H1 (cell line): ENCODE measurements around the gene CMSS1. TPM values are rescaled to one million over a fixed set of nuclear protein-coding genes. Genes with fewer than 3 reads are reported as not detected.

Experiments
- BACH1 ChIP-seq: IDR thresholded peaks from 2 replicates; pipeline ENCODE4 v1.6.1; 2012; ENCODE audit warnings: low read length, improper control_type of control experiment
- EZH2 ChIP-seq: fragments of 200-600 bp; sonication (generic); IDR thresholded peaks from 2 replicates; pipeline ENCODE4 v1.7.1; 2012; ENCODE audit warnings: low read depth, mild to moderate bottlenecking, moderate library complexity, low read length, inconsistent platforms; ENCODE audit not compliant: severe bottlenecking
- JUN ChIP-seq: IDR thresholded peaks from 2 replicates; pipeline ENCODE4 v1.6.1; 2011; ENCODE audit warnings: low read depth, mild to moderate bottlenecking, improper control_type of control experiment, low read length
- JUND ChIP-seq: IDR thresholded peaks from 2 replicates; pipeline ENCODE4 v1.6.1; 2011; ENCODE audit warnings: mild to moderate bottlenecking, improper control_type of control experiment, low read length
- POLR2AphosphoS5 ChIP-seq: IDR thresholded peaks from 2 replicates; pipeline ENCODE4 v1.6.1; 2011; ENCODE audit warnings: low read depth, low read length
- POU5F1 ChIP-seq: IDR thresholded peaks from 2 replicates; pipeline ENCODE4 v1.6.1; 2011; ENCODE audit warnings: low read depth, mild to moderate bottlenecking, low read length, moderate library complexity
- SIX5 ChIP-seq: IDR thresholded peaks from 2 replicates; pipeline ENCODE4 v1.6.1; 2011; ENCODE audit warnings: mild to moderate bottlenecking, low read depth, low read length
- SP4 ChIP-seq: IDR thresholded peaks from 2 replicates; pipeline ENCODE4 v1.6.1; 2012; ENCODE audit warnings: low read length, inconsistent platforms
- TAF1 ChIP-seq: IDR thresholded peaks from 2 replicates; pipeline ENCODE4 v1.6.1; 2011; ENCODE audit warnings: mild to moderate bottlenecking, low read depth, low read length
- TCF12 ChIP-seq: IDR thresholded peaks from 2 replicates; pipeline ENCODE4 v1.6.1; 2011; ENCODE audit warnings: low read depth, mild to moderate bottlenecking, low read length
- polyA plus RNA-seq, 7 experiments: library from polyadenylated mRNA; depleted of rRNA in 3 of 7; stranded (reverse) in 5 of 7; unstranded in 2 of 7; fragments of >200 nt in 5 of 7; fragments of 200-250 nt in 2 of 7; gene quantifications; 1 replicate in 5 of 7; 2 replicates in 1 of 7; 4 replicates in 1 of 7; pipeline versions ENCODE4 v1.2.1 to v1.2.3, GENCODE V29; 2011 to 2013; ENCODE audit warnings: missing spikeins in 2 of 7, mixed read lengths in 2 of 7
- total RNA-seq: library from RNA; stranded (reverse); fragmentation: NEBNext Ultra II Directional; extraction: Animal tissue kit (Norgen Biotek cat#: 25700); gene quantifications from 2 replicates; pipeline ENCODE4 v1.2.1, GENCODE V29; 2021
- TF ChIP-seq, protein P1 (sequence below): fragments of 300-600 bp; sonication (generic); IDR thresholded peaks from 2 replicates; pipeline ENCODE4 v1.7.1; 2012; ENCODE audit warnings: low read length, moderate library complexity, mild to moderate bottlenecking, inconsistent platforms; ENCODE audit not compliant: insufficient replicate concordance
- TF ChIP-seq, protein P2 (sequence below): IDR thresholded peaks from 2 replicates; pipeline ENCODE4 v1.6.1; 2012; ENCODE audit warnings: low read length, inconsistent platforms

The CMSS1 gene
- total and polyA plus RNA-seq, 2 of the 8 experiments (the other 6 are each of a cell fraction or from before 2014, with no cell fraction given) = 15.2 to 75.1 TPM

DNA sequence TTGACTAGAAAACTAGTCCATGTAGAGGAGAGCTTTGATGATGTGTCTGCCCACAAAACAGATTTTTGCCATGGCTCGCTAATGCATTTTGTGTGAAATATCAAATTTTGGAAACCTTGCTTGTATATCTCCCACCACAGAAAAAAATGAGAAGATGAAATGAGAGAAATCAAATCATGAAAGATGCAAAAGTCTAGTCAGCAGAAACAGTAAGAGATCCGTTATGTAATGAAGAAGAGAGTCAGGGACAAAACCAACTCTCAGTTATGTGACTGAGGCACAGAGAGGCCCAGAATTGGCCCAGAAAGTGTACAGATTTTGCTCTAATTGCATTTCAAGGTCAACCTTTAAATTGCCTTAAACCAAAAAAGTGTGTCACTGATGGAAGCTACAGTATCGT is 189.7 kb downstream of the CMSS1 start (continued):
- TF ChIP-seq, protein P1, sequence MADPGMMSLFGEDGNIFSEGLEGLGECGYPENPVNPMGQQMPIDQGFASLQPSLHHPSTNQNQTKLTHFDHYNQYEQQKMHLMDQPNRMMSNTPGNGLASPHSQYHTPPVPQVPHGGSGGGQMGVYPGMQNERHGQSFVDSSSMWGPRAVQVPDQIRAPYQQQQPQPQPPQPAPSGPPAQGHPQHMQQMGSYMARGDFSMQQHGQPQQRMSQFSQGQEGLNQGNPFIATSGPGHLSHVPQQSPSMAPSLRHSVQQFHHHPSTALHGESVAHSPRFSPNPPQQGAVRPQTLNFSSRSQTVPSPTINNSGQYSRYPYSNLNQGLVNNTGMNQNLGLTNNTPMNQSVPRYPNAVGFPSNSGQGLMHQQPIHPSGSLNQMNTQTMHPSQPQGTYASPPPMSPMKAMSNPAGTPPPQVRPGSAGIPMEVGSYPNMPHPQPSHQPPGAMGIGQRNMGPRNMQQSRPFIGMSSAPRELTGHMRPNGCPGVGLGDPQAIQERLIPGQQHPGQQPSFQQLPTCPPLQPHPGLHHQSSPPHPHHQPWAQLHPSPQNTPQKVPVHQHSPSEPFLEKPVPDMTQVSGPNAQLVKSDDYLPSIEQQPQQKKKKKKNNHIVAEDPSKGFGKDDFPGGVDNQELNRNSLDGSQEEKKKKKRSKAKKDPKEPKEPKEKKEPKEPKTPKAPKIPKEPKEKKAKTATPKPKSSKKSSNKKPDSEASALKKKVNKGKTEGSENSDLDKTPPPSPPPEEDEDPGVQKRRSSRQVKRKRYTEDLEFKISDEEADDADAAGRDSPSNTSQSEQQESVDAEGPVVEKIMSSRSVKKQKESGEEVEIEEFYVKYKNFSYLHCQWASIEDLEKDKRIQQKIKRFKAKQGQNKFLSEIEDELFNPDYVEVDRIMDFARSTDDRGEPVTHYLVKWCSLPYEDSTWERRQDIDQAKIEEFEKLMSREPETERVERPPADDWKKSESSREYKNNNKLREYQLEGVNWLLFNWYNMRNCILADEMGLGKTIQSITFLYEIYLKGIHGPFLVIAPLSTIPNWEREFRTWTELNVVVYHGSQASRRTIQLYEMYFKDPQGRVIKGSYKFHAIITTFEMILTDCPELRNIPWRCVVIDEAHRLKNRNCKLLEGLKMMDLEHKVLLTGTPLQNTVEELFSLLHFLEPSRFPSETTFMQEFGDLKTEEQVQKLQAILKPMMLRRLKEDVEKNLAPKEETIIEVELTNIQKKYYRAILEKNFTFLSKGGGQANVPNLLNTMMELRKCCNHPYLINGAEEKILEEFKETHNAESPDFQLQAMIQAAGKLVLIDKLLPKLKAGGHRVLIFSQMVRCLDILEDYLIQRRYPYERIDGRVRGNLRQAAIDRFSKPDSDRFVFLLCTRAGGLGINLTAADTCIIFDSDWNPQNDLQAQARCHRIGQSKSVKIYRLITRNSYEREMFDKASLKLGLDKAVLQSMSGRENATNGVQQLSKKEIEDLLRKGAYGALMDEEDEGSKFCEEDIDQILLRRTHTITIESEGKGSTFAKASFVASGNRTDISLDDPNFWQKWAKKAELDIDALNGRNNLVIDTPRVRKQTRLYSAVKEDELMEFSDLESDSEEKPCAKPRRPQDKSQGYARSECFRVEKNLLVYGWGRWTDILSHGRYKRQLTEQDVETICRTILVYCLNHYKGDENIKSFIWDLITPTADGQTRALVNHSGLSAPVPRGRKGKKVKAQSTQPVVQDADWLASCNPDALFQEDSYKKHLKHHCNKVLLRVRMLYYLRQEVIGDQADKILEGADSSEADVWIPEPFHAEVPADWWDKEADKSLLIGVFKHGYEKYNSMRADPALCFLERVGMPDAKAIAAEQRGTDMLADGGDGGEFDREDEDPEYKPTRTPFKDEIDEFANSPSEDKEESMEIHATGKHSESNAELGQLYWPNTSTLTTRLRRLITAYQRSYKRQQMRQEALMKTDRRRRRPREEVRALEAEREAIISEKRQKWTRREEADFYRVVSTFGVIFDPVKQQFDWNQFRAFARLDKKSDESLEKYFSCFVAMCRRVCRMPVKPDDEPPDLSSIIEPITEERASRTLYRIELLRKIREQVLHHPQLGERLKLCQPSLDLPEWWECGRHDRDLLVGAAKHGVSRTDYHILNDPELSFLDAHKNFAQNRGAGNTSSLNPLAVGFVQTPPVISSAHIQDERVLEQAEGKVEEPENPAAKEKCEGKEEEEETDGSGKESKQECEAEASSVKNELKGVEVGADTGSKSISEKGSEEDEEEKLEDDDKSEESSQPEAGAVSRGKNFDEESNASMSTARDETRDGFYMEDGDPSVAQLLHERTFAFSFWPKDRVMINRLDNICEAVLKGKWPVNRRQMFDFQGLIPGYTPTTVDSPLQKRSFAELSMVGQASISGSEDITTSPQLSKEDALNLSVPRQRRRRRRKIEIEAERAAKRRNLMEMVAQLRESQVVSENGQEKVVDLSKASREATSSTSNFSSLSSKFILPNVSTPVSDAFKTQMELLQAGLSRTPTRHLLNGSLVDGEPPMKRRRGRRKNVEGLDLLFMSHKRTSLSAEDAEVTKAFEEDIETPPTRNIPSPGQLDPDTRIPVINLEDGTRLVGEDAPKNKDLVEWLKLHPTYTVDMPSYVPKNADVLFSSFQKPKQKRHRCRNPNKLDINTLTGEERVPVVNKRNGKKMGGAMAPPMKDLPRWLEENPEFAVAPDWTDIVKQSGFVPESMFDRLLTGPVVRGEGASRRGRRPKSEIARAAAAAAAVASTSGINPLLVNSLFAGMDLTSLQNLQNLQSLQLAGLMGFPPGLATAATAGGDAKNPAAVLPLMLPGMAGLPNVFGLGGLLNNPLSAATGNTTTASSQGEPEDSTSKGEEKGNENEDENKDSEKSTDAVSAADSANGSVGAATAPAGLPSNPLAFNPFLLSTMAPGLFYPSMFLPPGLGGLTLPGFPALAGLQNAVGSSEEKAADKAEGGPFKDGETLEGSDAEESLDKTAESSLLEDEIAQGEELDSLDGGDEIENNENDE = no peak
- TF ChIP-seq JUND (no peak), JUN (no peak), POU5F1 (no peak), SP4 (no peak), TCF12 (no peak), POLR2AphosphoS5 (no peak), BACH1 (no peak), SIX5 (no peak), TAF1 (no peak), EZH2 (no peak)
- TF ChIP-seq, protein P2, sequence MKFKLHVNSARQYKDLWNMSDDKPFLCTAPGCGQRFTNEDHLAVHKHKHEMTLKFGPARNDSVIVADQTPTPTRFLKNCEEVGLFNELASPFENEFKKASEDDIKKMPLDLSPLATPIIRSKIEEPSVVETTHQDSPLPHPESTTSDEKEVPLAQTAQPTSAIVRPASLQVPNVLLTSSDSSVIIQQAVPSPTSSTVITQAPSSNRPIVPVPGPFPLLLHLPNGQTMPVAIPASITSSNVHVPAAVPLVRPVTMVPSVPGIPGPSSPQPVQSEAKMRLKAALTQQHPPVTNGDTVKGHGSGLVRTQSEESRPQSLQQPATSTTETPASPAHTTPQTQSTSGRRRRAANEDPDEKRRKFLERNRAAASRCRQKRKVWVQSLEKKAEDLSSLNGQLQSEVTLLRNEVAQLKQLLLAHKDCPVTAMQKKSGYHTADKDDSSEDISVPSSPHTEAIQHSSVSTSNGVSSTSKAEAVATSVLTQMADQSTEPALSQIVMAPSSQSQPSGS = no peak
